ENCODE measurements around the gene SERTM2.

SERTM2 gene

DNA sequence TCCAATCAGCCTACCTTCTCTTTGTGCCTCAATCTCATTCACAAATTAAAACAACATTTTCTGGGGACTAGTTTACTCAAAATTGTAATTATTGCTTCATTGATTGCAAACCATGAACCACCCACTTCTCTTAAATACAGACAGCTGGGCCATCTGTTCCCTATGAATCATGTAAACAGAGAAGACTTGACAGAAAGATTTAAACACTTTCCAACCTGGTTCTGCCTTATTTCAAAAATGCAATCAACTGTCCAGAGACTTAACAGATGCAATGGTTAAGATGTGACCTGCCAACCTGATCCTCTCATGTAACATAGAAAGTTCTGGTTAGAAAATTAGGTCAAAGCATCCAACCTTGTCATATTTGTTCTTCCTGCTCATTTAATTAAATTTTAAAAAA lies 20.8 kb upstream of the SERTM2 start:
- Histone ChIP-seq H3K9ac (ENCODE audit: low read length) (no peak overlapping the region), H3K9me3 (ENCODE audit: low read length) (no peaks in the 10 kb centered on the region), H3K4me3 (ENCODE audit: low read depth, low read length, poor library complexity, severe bottlenecking) (no peak overlapping the region), H3K9me2 (ENCODE audit: low read depth, low read length) (no peaks in the 10 kb centered on the region), H2AFZ (ENCODE audit: low read length) (no peak overlapping the region), H4K20me1 (ENCODE audit: insufficient read depth, low read length) (no peaks in the 10 kb centered on the region), H3K79me2 (ENCODE audit: insufficient read depth, low read length) (no peaks in the 10 kb centered on the region), H3K4me1 (ENCODE audit: insufficient read depth, low read length, severe bottlenecking) (no peaks in the 10 kb centered on the region), H3K4me2 (ENCODE audit: low read length) (no peak overlapping the region), H3K27ac (ENCODE audit: low read depth, low read length, poor library complexity, severe bottlenecking) (no peak overlapping the region), H3K27me3 (ENCODE audit: insufficient read depth, low read length) (no peaks in the 10 kb centered on the region), H3K36me3 (ENCODE audit: insufficient read depth, low read length) (no peaks in the 10 kb centered on the region), H3F3A (ENCODE audit: insufficient read depth, low read length) (no peaks in the 10 kb centered on the region)
- TF ChIP-seq EZH2 (IDR thresholded peaks at IDR 0.05; ENCODE audit: borderline replicate concordance, low read length): no peak

DNA sequence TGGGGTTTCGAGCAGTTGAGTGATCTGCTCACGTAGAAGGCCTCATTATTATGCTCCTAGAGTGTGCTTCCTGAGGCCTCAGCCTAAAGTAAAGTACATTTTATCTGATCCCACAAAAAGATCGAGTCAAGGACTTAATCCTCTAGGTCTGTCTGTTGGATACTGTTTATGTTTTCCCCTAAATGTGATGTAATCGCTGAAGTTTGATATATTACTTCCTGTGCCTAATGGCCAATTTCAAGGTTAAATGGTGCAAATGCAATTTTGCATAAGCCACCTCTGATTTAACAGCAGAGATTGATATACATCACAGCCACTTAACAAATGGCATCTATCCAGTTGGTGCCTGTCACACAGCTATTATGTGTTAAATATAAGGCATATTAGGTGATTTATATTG lies 19.4 kb upstream of the SERTM2 start:
- Histone ChIP-seq H3K27me3 (ENCODE audit: insufficient read depth, low read length) (no peaks in the 10 kb centered on the region), H3K9ac (ENCODE audit: low read length) (no peak overlapping the region), H2AFZ (ENCODE audit: low read length) (no peak overlapping the region), H3K79me2 (ENCODE audit: insufficient read depth, low read length) (no peaks in the 10 kb centered on the region), H3K9me2 (ENCODE audit: low read depth, low read length) (no peaks in the 10 kb centered on the region), H3K9me3 (ENCODE audit: low read length) (no peaks in the 10 kb centered on the region), H3K4me1 (ENCODE audit: insufficient read depth, low read length, severe bottlenecking) (no peaks in the 10 kb centered on the region), H3K27ac (ENCODE audit: low read depth, low read length, poor library complexity, severe bottlenecking) (no peak overlapping the region), H3K4me2 (ENCODE audit: low read length) (no peak overlapping the region), H3F3A (ENCODE audit: insufficient read depth, low read length) (no peaks in the 10 kb centered on the region), H3K4me3 (ENCODE audit: low read depth, low read length, poor library complexity, severe bottlenecking) (no peak overlapping the region), H3K36me3 (ENCODE audit: insufficient read depth, low read length) (no peaks in the 10 kb centered on the region), H4K20me1 (ENCODE audit: insufficient read depth, low read length) (no peaks in the 10 kb centered on the region)
- TF ChIP-seq EZH2 (IDR thresholded peaks at IDR 0.05; ENCODE audit: borderline replicate concordance, low read length): no peak
- TF ChIP-seq, protein P1, sequence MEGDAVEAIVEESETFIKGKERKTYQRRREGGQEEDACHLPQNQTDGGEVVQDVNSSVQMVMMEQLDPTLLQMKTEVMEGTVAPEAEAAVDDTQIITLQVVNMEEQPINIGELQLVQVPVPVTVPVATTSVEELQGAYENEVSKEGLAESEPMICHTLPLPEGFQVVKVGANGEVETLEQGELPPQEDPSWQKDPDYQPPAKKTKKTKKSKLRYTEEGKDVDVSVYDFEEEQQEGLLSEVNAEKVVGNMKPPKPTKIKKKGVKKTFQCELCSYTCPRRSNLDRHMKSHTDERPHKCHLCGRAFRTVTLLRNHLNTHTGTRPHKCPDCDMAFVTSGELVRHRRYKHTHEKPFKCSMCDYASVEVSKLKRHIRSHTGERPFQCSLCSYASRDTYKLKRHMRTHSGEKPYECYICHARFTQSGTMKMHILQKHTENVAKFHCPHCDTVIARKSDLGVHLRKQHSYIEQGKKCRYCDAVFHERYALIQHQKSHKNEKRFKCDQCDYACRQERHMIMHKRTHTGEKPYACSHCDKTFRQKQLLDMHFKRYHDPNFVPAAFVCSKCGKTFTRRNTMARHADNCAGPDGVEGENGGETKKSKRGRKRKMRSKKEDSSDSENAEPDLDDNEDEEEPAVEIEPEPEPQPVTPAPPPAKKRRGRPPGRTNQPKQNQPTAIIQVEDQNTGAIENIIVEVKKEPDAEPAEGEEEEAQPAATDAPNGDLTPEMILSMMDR (IDR thresholded peaks at IDR 0.05; ENCODE audit: low read length): no peak

DNA sequence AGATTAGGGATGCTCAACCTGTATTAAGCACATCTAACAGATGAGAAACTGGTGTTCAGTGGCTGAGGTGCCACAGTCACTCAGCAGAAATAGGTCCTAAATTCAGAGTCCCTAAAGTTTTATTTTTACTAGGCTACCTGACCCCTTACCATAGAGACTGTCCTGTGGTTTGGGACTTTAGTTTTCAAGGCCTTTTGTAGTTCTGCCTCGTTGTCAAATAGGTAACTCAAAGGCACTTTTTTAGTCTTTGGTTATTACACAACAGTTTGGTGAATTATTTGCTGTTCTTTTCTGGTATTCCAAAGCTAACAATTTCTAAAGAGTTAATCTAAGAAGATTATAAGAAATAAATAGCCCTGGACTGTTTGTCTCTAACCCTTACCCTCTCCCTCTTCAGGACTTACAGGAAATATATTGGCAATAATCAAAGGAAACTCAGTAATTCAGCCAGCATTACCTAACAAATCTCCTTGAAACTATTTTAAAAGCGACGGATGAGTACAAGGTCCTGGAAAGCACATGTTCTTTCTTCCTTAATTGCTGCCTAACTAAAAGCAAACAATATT lies 12.8 kb upstream of the SERTM2 start:
- Histone ChIP-seq H3K36me3 (ENCODE audit: insufficient read depth, low read length) (no peaks in the 10 kb centered on the region), H3K9me2 (ENCODE audit: low read depth, low read length) (no peaks in the 10 kb centered on the region), H4K20me1 (ENCODE audit: insufficient read depth, low read length) (no peaks in the 10 kb centered on the region), H3K4me1 (ENCODE audit: insufficient read depth, low read length, severe bottlenecking) (no peaks in the 10 kb centered on the region), H3K9ac (ENCODE audit: low read length) (no peak overlapping the region), H3K27ac (ENCODE audit: low read depth, low read length, poor library complexity, severe bottlenecking) (no peak overlapping the region), H3F3A (ENCODE audit: insufficient read depth, low read length) (no peaks in the 10 kb centered on the region), H2AFZ (ENCODE audit: low read length) (no peak overlapping the region), H3K4me2 (ENCODE audit: low read length) (no peak overlapping the region), H3K9me3 (ENCODE audit: low read length) (no peaks in the 10 kb centered on the region), H3K4me3 (ENCODE audit: low read depth, low read length, poor library complexity, severe bottlenecking) (no peak overlapping the region), H3K79me2 (ENCODE audit: insufficient read depth, low read length) (no peaks in the 10 kb centered on the region), H3K27me3 (ENCODE audit: insufficient read depth, low read length) (no peaks in the 10 kb centered on the region)
- TF ChIP-seq, protein P1 (IDR thresholded peaks at IDR 0.05; ENCODE audit: low read length): no peak
- TF ChIP-seq EZH2 (IDR thresholded peaks at IDR 0.05; ENCODE audit: borderline replicate concordance, low read length): no peak

GRCh38 chrX:111503485-111503993 lies 7.9 kb upstream of the SERTM2 start:
- no peaks in the 10 kb centered on the region for H3K36me3 ChIP-seq (ENCODE audit: insufficient read depth, low read length)
- no peak overlapping the region for H3K4me2 ChIP-seq (ENCODE audit: low read length)
- H3K9ac ChIP-seq (ENCODE audit: low read length): no peak overlapping the region
- no peak overlapping the region for H2AFZ ChIP-seq (ENCODE audit: low read length)
- H3F3A ChIP-seq (ENCODE audit: insufficient read depth, low read length): no peaks in the 10 kb centered on the region
- H3K27me3 ChIP-seq (ENCODE audit: insufficient read depth, low read length): no peaks in the 10 kb centered on the region
- no peaks in the 10 kb centered on the region for H3K9me2 ChIP-seq (ENCODE audit: low read depth, low read length)
- no peaks in the 10 kb centered on the region for H4K20me1 ChIP-seq (ENCODE audit: insufficient read depth, low read length)
- TF ChIP-seq, protein P1 (IDR thresholded peaks at IDR 0.05; ENCODE audit: low read length): no peak
- TF ChIP-seq EZH2 (IDR thresholded peaks at IDR 0.05; ENCODE audit: borderline replicate concordance, low read length): no peak
- no peak overlapping the region for H3K4me3 ChIP-seq (ENCODE audit: low read depth, low read length, poor library complexity, severe bottlenecking)
- no peaks in the 10 kb centered on the region for H3K4me1 ChIP-seq (ENCODE audit: insufficient read depth, low read length, severe bottlenecking)
- H3K9me3 ChIP-seq (ENCODE audit: low read length): no peaks in the 10 kb centered on the region
- no peak overlapping the region for H3K27ac ChIP-seq (ENCODE audit: low read depth, low read length, poor library complexity, severe bottlenecking)
- no peaks in the 10 kb centered on the region for H3K79me2 ChIP-seq (ENCODE audit: insufficient read depth, low read length)

Data from OCI-LY1 (cell line).